ENCODE measurements around the gene ERFL. TPM values are rescaled to one million over a fixed set of nuclear protein-coding genes. Genes with fewer than 3 reads are reported as not detected.
A peak's percentile ranks its signal among the peaks of the same experiment; 100 is the strongest.

The ERFL gene
- total and polyA plus RNA-seq, 4 experiments from 2014 or later: 0.11 to 9.2 (median 6.6) TPM; not detected in 1

DNA sequence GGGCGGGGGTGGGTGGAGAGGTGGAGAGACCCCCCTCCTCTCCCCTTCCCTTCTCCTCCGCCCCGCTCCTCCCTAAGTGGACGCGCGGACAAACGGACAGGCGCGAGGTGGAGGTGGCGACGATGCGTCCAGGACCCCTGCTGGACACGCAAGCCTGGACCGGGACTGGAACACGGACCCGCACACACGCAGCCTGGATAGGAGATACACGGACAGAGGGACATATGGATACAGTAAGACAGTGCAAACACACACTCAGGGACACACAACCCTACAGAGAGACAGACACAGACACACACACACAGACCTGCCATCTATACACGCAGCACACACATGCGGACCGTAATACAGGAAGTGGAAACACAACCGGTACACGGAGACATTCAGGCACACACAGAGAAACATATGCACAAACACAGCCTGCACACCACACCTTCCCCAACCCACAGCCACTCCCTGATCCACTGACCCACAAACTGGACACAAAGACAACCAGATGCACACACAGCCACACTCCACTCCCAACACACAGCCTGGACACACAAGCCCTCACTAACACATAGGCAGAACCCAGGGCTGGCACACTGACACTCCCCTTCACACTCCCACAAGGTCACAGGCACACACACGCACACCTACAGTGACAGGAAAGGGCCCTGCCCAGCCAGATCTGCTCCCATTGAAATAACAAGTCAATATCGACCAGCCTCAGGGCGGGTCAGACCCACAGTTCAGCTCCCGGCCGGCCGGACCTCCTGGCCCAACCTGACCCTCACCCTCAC is 696 bp upstream of the ERFL start:
- Mint-ChIP-seq H3K27me3 (no peaks in the 10 kb centered on the region), H3K9me3 (no peaks in the 10 kb centered on the region), H3K4me3 (peak overlapping the region; percentile 86 to 98 (median 94)), H3K4me1 (peaks cover 20 to 44% (median 27%) of the 10 kb centered on the region in 4 donors), H3K36me3 (no peaks in the 10 kb centered on the region), H3K27ac (peak overlapping the region; percentile 75 to 96 (median 89))
- peak overlapping the region; percentile 37 to 74 for H3K4me3 ChIP-seq (ENCODE audit: low read length in 2 of 2)
- ChIA-PET POLR2A (ENCODE audit: partially characterized antibody) (interaction anchor here (0.9 to 10.2 kb wide), 15 partner anchors 16 to 69 kb away, joined by 3 to 156 read pairs (median 7); partner anchors contain the start of genes ARHGEF1 and RPS19), CTCF (ENCODE audit: partially characterized antibody) (interaction anchor here (0.9 to 1.9 kb wide), 6 partner anchors 8 to 69 kb away, joined by 3 to 7 read pairs (median 4); partner anchors contain the start of gene RPS19)
- H3K9me3 ChIP-seq (ENCODE audit: control insufficient read depth in 1 of 2, low read length in 2 of 2): no peaks in the 10 kb centered on the region
- intact Hi-C loops (cut with micrococcal nuclease): loop anchor here (1.0 to 2.0 kb wide), 3 partner anchors 14 to 54 kb away; no protein-coding TSS in a partner anchor
- DNase-seq: peak; percentile 51 to 68 (median 54)
- H3K4me1 ChIP-seq (ENCODE audit: insufficient read depth, low read length): peaks cover 28% of the 10 kb centered on the region
- H3K27ac ChIP-seq (ENCODE audit: low read depth, low read length): no peak overlapping the region
- H3K36me3 ChIP-seq (ENCODE audit: insufficient read depth, low read length): no peaks in the 10 kb centered on the region
- no peaks in the 10 kb centered on the region for H3K27me3 ChIP-seq (ENCODE audit: insufficient read depth, low read length)

DNA sequence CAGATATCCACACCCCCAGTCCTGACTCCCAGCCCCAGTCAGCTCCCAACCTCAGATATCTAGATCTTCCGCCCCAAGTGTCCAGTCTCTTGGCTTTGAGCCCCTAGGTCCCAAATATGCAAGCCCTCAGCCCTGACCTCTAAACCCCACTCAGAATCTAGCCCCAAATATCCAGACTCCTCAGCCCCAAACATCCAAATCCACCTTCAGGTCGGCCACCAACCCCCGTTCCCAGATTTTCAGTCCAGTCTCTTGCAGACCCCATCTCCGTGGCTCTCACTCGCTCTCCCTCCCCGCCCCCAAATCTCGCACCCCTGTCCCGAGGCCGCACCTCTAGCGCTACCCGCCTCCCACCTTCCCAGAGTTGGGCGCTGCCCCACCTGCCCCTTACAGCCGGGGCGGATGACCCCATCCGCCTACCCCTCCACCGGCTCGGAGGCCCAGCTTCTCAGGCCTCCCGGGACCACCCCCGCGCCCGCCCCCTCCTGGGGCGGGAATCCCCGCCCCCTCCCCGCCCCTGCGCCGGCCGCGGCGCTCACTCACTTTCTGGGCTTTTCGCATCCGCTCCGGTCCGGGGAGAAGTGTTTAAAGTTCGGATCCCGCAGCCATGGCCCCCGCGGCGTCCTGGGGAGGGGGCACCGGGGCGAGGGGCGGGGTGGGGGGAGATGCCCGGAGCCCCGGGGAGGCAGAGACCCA is 604 bp downstream of the ERFL start:
- H3K27ac ChIP-seq (ENCODE audit: low read depth, low read length): peak overlapping the region; percentile 33
- ChIA-PET POLR2A (ENCODE audit: partially characterized antibody) (interaction anchor here (0.6 to 10.2 kb wide), 16 partner anchors 15 to 379 kb away, joined by 3 to 156 read pairs (median 4); partner anchors contain the start of genes ARHGEF1, RABAC1 and RPS19), CTCF (ENCODE audit: partially characterized antibody) (interaction anchor here (0.7 to 1.9 kb wide), 4 partner anchors 9 to 67 kb away, joined by 3 to 7 read pairs (median 5); partner anchors contain the start of gene RPS19)
- Mint-ChIP-seq H3K36me3 (peaks cover 0 to 4% of the 10 kb centered on the region in 2 donors), H3K4me1 (peaks cover 20 to 31% (median 26%) of the 10 kb centered on the region in 4 donors), H3K9me3 (no peaks in the 10 kb centered on the region), H3K27me3 (peaks cover 0 to 2% of the 10 kb centered on the region in 2 donors), H3K27ac (peak overlapping the region in 4 of 7 donors; percentile 44 to 74 (median 52)), H3K4me3 (peak overlapping the region in 7 of 8 donors; percentile 84 to 96 (median 86))
- intact Hi-C loops (cut with micrococcal nuclease): loop anchor here (1.0 to 2.0 kb wide), 3 partner anchors 13 to 52 kb away; no protein-coding TSS in a partner anchor
- H3K9me3 ChIP-seq (ENCODE audit: control insufficient read depth in 1 of 2, low read length in 2 of 2): no peaks in the 10 kb centered on the region
- peak overlapping the region; percentile 57 to 74 for H3K4me3 ChIP-seq (ENCODE audit: low read length in 2 of 2)
- DNase-seq: peak in 1 of 5 donors; percentile 29
- H3K4me1 ChIP-seq (ENCODE audit: insufficient read depth, low read length): peaks cover 27% of the 10 kb centered on the region
- H3K36me3 ChIP-seq (ENCODE audit: insufficient read depth, low read length): no peaks in the 10 kb centered on the region
- no peaks in the 10 kb centered on the region for H3K27me3 ChIP-seq (ENCODE audit: insufficient read depth, low read length)

DNA sequence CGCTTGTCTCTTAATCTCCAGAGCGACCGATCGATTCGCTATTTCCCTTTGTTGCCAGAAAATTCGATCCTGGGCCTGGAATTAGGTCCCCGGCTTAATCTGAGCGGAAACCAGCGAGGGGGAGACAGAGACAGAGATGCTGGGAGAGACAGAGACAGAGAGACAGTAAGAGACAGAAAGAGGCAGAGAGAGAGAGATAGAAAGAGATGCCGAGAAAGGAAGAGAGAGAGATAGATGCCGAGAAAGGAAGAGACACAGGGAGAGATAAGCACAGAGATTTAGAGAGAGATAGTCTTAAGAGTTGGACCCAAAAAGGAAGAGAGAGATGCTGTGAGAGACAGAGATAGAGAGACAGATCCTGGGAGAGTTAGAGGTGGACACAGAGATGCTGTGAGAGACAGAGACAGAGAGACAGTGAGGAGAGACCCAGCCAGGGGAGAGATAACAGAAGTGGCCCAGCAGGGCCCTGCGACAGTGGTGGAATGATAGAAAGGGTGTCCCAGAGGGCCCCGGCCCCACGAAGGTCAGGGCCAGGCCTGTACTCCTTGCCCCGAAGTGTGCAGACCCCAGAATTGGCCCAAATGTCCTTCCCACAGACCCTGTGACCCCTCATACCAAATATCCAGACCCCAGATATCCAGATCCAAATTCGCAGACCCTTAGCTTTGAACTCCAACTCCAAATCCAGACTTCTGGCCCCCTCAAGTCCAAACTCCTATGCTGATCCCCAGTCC is 1.3 kb downstream of the ERFL start:
- Histone ChIP-seq H3K36me3 (ENCODE audit: insufficient read depth, low read length) (no peaks in the 10 kb centered on the region), H3K4me1 (ENCODE audit: insufficient read depth, low read length) (peaks cover 27% of the 10 kb centered on the region), H3K9me3 (ENCODE audit: control insufficient read depth in 1 of 2, low read length in 2 of 2) (no peaks in the 10 kb centered on the region), H3K27ac (ENCODE audit: low read depth, low read length) (no peak overlapping the region), H3K4me3 (ENCODE audit: low read length in 2 of 2) (no peak overlapping the region), H3K27me3 (ENCODE audit: insufficient read depth, low read length) (no peaks in the 10 kb centered on the region)
- H3K27me3 Mint-ChIP-seq: peaks cover 0 to 2% of the 10 kb centered on the region in 2 donors
- POLR2A ChIA-PET (ENCODE audit: partially characterized antibody): interaction anchor here (0.6 to 10.2 kb wide), 9 partner anchors 16 to 66 kb away, joined by 3 to 156 read pairs (median 7); partner anchors contain the start of genes ARHGEF1 and RPS19
- H3K9me3 Mint-ChIP-seq: no peaks in the 10 kb centered on the region
- no peak for DNase-seq
- H3K27ac Mint-ChIP-seq: no peak overlapping the region
- H3K36me3 Mint-ChIP-seq: peaks cover 0 to 4% of the 10 kb centered on the region in 2 donors
- CTCF ChIA-PET (ENCODE audit: partially characterized antibody): interaction anchor here (0.7 to 1.9 kb wide), 3 partner anchors 10 to 67 kb away, joined by 4 to 7 read pairs (median 6); partner anchors contain the start of gene RPS19
- no peak overlapping the region for H3K4me3 Mint-ChIP-seq
- intact Hi-C loops (cut with micrococcal nuclease): no loop called here
- H3K4me1 Mint-ChIP-seq: peaks cover 22 to 35% (median 27%) of the 10 kb centered on the region in 4 donors

DNA sequence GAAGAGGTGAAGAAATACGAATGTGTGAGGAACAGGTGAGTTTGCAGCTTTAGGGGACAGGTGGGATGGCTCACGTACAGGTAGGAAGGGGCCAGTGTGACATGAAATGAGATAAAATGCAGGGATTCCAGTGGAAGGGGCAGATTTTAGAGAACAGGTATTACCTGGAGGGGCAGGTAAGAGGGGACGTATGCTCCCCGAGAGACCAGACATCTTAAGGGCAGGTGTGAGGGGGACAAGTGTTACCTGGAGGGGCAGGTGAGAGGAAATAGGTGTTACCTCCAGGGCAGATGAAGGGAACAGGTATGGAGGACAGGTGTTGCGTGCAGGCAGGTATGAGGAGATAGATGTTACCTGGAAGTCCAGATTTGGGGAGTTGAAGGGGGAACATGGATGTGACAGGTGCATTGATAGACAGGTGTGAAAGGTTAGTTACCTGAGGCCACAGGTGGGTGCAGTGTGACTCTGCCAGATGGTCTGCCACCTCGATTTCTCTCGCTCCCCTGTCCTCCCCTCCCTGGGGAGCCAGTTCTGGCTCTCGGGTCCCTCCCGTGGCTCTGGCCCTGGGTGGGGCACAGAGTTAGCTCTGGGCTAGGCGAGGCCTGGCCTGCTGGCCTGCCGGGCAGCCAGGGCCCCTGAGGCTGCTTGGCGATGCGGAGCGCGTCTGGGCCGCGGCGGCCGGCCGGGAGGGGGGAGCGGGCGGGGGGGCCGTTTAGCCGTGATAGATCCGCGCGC is 2.1 kb downstream of the ERFL start:
- H3K4me3 ChIP-seq (ENCODE audit: low read length in 2 of 2): no peak overlapping the region
- no peaks in the 10 kb centered on the region for H3K27me3 ChIP-seq (ENCODE audit: insufficient read depth, low read length)
- peaks cover 0 to 4% of the 10 kb centered on the region in 2 donors for H3K36me3 Mint-ChIP-seq
- intact Hi-C loops (cut with micrococcal nuclease): no loop called here
- no peaks in the 10 kb centered on the region for H3K9me3 Mint-ChIP-seq
- H3K27me3 Mint-ChIP-seq: peaks cover 0 to 2% of the 10 kb centered on the region in 2 donors
- H3K4me3 Mint-ChIP-seq: no peak overlapping the region
- DNase-seq: no peak
- H3K27ac ChIP-seq (ENCODE audit: low read depth, low read length): no peak overlapping the region
- H3K9me3 ChIP-seq (ENCODE audit: control insufficient read depth in 1 of 2, low read length in 2 of 2): no peaks in the 10 kb centered on the region
- no peak overlapping the region for H3K27ac Mint-ChIP-seq
- CTCF ChIA-PET (ENCODE audit: partially characterized antibody): no interaction called here
- H3K4me1 Mint-ChIP-seq: peaks cover 22 to 32% (median 28%) of the 10 kb centered on the region in 4 donors
- peaks cover 27% of the 10 kb centered on the region for H3K4me1 ChIP-seq (ENCODE audit: insufficient read depth, low read length)
- H3K36me3 ChIP-seq (ENCODE audit: insufficient read depth, low read length): no peaks in the 10 kb centered on the region
- POLR2A ChIA-PET (ENCODE audit: partially characterized antibody): interaction anchor here (1.1 to 10.2 kb wide), 4 partner anchors 14 to 53 kb away, joined by 4 to 156 read pairs (median 8); partner anchors contain the start of gene ARHGEF1

DNA sequence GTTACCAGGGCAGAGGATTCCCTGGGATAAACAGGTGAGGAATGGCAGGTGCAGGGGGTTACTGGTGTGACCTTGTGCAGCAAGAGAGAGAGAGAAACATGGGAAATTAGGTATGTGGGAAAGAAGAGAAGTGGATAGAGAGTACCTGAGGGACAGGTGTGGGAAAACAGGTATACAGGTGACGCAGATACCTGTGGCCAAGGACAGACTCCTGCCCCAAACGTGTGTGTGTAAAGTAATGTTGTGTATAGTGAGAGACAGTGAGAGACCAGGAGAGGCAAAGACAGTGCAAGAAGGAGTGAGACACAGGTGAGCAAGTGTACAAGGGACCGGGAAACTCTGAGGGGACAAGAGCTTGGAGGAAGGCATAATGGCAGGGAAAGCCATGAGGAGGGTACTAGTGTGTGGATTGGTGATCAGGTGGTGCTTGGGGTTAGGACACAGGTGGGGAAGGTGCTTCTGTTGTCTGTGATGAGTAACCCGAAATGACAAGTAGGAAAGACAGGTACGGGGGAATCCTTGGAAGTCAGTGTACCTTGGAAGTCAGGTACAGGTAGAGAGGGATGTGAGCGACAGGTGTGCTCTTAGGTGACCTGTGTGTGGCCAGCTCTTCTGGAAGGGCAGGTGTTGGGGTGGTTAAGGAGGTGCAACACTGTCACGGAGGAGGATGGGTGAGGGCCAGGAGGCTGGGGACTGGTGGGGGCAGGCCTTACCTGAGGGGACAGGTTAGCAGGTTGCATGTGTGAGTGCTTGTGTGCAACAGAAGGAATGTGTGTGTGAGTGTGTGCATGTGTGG is 2.8 kb downstream of the ERFL start:
- Mint-ChIP-seq H3K27ac (no peak overlapping the region), H3K4me3 (no peak overlapping the region), H3K4me1 (peaks cover 19 to 24% (median 22%) of the 10 kb centered on the region in 4 donors), H3K27me3 (peaks cover 0 to 2% of the 10 kb centered on the region in 2 donors), H3K9me3 (no peaks in the 10 kb centered on the region), H3K36me3 (peaks cover 0 to 4% of the 10 kb centered on the region in 2 donors)
- Histone ChIP-seq H3K4me1 (ENCODE audit: insufficient read depth, low read length) (peaks cover 24% of the 10 kb centered on the region), H3K4me3 (ENCODE audit: low read length in 2 of 2) (no peak overlapping the region), H3K27ac (ENCODE audit: low read depth, low read length) (no peak overlapping the region), H3K9me3 (ENCODE audit: control insufficient read depth in 1 of 2, low read length in 2 of 2) (no peaks in the 10 kb centered on the region), H3K36me3 (ENCODE audit: insufficient read depth, low read length) (no peaks in the 10 kb centered on the region), H3K27me3 (ENCODE audit: insufficient read depth, low read length) (no peaks in the 10 kb centered on the region)
- POLR2A ChIA-PET (ENCODE audit: partially characterized antibody): interaction anchor here (0.9 to 10.2 kb wide), 6 partner anchors 14 to 52 kb away, joined by 3 to 156 read pairs (median 6); partner anchors contain the start of gene ARHGEF1
- intact Hi-C loops (cut with micrococcal nuclease): no loop called here
- CTCF ChIA-PET (ENCODE audit: partially characterized antibody): no interaction called here
- DNase-seq: no peak

Data from CD4-positive, alpha-beta memory T cell (primary cell).